Activated naive CD8-positive, alpha-beta T cell treated with anti-CD3 and anti-CD28 coated beads for 36 hours (primary cell): ENCODE data around the gene CDPF1. TPM values are rescaled to one million over a fixed set of nuclear protein-coding genes. Genes with fewer than 3 reads are reported as not detected.
"Not testable (repeated sequence)": the region's sequence is repeated elsewhere in the genome, so short reads cannot be mapped to it uniquely, and the experiment has no call there.

Experiments
- DNase-seq: peaks from one replicate; pipeline ENCODE4 v3.0.0; 2021
- H3K27ac Mint-ChIP-seq: one replicate; pipeline ENCODE4 v1.8.0; 2022; ENCODE audit warnings: mild to moderate bottlenecking, moderate library complexity, mixed read lengths
- H3K27me3 Mint-ChIP-seq: one replicate; pipeline ENCODE4 v1.8.0; 2022; ENCODE audit warnings: mild to moderate bottlenecking, mixed read lengths
- H3K36me3 Mint-ChIP-seq: one replicate; pipeline ENCODE4 v1.8.0; 2021; ENCODE audit warnings: mild to moderate bottlenecking, mixed read lengths
- H3K4me1 Mint-ChIP-seq: one replicate; pipeline ENCODE4 v1.8.0; 2021; ENCODE audit warnings: mixed read lengths
- H3K4me3 Mint-ChIP-seq: one replicate; pipeline ENCODE4 v1.8.0; 2022; ENCODE audit warnings: mild to moderate bottlenecking, moderate library complexity, mixed read lengths
- H3K9me3 Mint-ChIP-seq: one replicate; pipeline ENCODE4 v1.8.0; 2022; ENCODE audit warnings: mixed read lengths
- total RNA-seq, 2 experiments: library from RNA; stranded (reverse); gene quantifications; one replicate each; pipeline ENCODE4 v1.2.3, GENCODE V29; 2021

Gene CDPF1
- total RNA-seq, 2 experiments from 2014 or later, result 8.4 to 10.7 TPM

DNA sequence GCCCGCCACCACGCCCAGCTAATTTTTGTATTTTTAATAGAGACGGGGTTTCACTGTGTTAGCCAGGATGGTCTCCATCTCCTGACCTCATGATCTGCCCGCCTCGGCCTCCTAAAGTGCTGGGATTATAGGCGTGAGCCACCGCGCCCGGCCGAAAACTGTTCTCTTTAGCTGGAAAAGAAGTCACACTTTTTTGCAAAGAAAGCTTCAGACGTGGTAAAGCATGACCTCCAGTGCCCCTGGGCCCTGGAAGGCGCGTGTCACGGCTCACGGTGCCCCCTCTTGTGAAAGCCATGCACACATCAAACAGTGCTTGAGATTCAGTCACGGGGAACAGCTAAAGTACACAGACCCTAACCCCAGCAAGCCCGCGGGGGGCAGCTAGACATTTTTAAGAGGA is 51.3 kb downstream of the CDPF1 start:
- not testable (repeated sequence) for H3K27me3 Mint-ChIP-seq, H3K36me3 Mint-ChIP-seq, H3K27ac Mint-ChIP-seq, H3K4me3 Mint-ChIP-seq, DNase-seq, H3K4me1 Mint-ChIP-seq, H3K9me3 Mint-ChIP-seq

DNA sequence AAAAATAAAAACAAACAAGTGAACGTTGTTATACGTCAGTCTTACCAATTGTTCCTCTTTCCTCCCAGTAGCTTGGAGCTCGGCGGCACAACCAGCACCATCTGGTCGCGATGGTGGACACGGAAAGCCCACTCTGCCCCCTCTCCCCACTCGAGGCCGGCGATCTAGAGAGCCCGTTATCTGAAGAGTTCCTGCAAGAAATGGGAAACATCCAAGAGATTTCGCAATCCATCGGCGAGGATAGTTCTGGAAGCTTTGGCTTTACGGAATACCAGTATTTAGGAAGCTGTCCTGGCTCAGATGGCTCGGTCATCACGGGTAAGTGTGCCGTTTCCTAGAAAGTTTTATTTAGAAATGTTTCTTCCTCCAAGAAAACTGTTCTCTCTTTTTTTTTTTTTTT is 51.8 kb downstream of the CDPF1 start:
- Mint-ChIP-seq H3K9me3 (no peaks in the 10 kb centered on the region), H3K36me3 (peaks cover under 1% of the 10 kb centered on the region), H3K4me1 (peaks cover 3% of the 10 kb centered on the region), H3K27me3 (no peaks in the 10 kb centered on the region), H3K4me3 (no peak overlapping the region), H3K27ac (no peak overlapping the region)
- no peak for DNase-seq

DNA sequence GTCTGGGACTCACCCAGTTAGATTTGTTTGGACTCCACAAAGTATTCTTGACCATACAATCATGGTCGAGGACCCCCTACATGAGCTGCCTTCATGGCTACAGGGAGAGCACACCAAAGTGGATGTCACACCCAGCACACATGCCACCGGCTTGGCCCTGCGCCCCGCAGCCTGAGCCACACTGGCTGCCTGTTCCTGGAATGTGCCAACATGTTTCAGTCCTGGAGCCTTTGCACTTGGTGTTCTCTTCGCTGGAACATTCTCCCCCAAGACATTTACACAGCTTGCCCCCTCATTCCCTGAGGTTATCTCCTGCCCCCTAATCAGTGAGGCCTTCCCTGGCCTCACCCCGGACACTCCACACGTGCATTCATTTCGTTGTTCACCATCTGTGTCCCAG is 53.8 kb downstream of the CDPF1 start:
- no peak for DNase-seq
- Mint-ChIP-seq H3K27me3 (no peaks in the 10 kb centered on the region), H3K4me3 (no peak overlapping the region), H3K36me3 (peaks cover 3% of the 10 kb centered on the region), H3K4me1 (peaks cover 3% of the 10 kb centered on the region), H3K9me3 (no peaks in the 10 kb centered on the region), H3K27ac (no peak overlapping the region)

DNA sequence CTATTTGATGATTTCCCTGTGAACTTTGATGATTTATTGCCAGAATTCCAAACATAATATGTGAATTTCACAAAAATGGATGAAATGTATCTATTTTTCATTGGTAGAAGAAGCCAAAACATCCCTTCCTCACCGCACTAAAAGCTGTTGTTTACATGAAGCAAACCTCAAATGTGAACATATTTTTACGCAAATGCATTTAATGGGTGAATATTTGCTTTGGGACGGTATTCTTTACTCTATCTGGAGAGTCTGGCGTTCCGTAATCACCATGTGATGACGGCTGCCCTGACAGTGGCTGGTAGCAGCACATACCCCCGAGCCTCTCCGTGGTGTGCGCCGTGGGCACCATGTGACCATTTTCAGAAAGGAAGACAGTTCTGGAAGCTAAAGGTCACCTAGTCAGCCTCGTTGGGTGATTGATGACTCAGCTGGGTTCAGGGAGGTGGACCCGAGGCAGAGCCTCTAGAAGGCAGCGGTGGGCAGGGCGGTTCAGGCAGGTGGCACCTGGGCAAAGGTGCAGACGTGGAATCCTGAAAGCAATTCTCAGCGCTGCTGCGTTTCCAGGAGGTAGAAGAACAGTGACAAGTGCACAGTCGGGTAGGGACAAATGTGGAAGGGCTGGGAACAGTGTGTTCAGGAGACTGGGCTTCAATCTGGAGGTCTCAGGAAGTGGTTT is 54.5 kb downstream of the CDPF1 start:
- H3K27ac Mint-ChIP-seq, result no peak overlapping the region
- H3K4me1 Mint-ChIP-seq, result peaks cover 3% of the 10 kb centered on the region
- H3K9me3 Mint-ChIP-seq, result no peaks in the 10 kb centered on the region
- DNase-seq, result no peak
- H3K36me3 Mint-ChIP-seq, result peaks cover 3% of the 10 kb centered on the region
- H3K4me3 Mint-ChIP-seq, result no peak overlapping the region
- H3K27me3 Mint-ChIP-seq, result no peaks in the 10 kb centered on the region

Other genes starting within 250 kb of the CDPF1 start
- gene PPARA, start 99.8 kb downstream of the CDPF1 start, total RNA-seq, result 1 to 10 TPM; 6.0 to 6.4 TPM
- gene PKDREJ, start 13.1 kb upstream of the CDPF1 start, total RNA-seq, result not detected
- 1 to 10 TPM; 6.6 to 7.9 TPM for gene TTC38, start 17.7 kb upstream of the CDPF1 start, total RNA-seq
- gene GTSE1, start 46.6 kb upstream of the CDPF1 start, total RNA-seq, result 10 to 100 TPM; 37.3 to 42.0 TPM
- gene TRMU, start 85.4 kb upstream of the CDPF1 start, total RNA-seq, result 10 to 100 TPM; 60.2 to 70.0 TPM